ENCODE measurements around the gene PDIA2. TPM values are rescaled to one million over a fixed set of nuclear protein-coding genes. Genes with fewer than 3 reads are reported as not detected.
"Not testable (repeated sequence)": the region's sequence is repeated elsewhere in the genome, so short reads cannot be mapped to it uniquely, and the experiment has no call there.

Gene PDIA2
- total RNA-seq, 4 donors from 2014 or later, result 0.97 TPM; not detected in 3

DNA sequence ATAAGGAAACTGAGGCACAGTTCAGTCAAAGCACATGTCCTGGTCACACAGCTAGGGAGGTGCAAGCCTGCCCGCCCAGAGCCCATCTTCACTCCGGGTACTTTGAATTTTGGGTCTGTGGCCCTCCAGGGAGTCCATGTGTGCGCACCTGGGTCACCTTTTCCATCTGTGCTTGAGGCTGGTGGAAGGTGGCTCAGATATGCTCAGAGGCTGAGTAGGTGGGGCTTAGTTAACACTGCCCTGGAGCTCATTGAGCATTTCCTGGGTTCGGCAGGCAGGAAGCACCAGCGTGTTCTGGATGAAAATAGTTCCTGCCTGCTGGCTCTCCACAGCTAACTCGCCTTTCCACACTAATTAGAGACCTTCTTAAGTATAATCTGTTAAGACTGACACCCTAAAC lies 29.1 kb upstream of the PDIA2 start:
- no peaks in the 10 kb centered on the region for H3K36me3 ChIP-seq
- H3K4me1 ChIP-seq, result no peaks in the 10 kb centered on the region
- intact Hi-C loops (cut with DNase I; ENCODE audit: low total_unique reads), result no loop called here
- DNase-seq, result no peak
- H3K9me3 ChIP-seq, result no peaks in the 10 kb centered on the region
- TF ChIP-seq POLR2A (IDR thresholded peaks at IDR 0.05), result no peak
- TF ChIP-seq CTCF (IDR thresholded peaks at IDR 0.05), result no peak
- H3K4me3 ChIP-seq, result no peak overlapping the region
- no peak overlapping the region for H3K27ac ChIP-seq
- no peaks in the 10 kb centered on the region for H3K27me3 ChIP-seq

- no peaks in the 10 kb centered on the region for H3K36me3 ChIP-seq
Measured at GRCh38 chr16:254461-254860, 28.5 kb upstream of the PDIA2 start.

DNA sequence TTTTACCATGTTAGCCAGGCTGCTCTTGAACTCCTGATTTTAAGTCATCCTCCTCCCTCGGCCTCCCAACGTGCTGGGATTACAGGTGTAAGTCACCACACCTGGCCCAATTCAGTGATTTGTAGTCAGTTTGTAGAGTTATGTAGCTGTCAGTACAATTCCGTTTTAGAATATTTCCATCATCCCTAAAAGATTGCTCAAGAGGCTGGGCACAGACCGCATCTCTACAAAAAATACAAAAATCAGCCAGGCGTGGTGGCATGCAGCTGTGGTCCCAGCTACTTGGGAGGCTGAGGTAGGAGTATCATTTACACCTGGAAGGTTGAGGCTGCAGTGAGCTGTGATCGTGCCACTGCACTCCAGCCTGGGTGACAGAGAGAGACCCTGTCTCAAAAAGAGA lies 27.8 kb upstream of the PDIA2 start:
- Histone ChIP-seq H3K27me3 (no peaks in the 10 kb centered on the region), H3K4me3 (no peak overlapping the region), H3K4me1 (no peaks in the 10 kb centered on the region), H3K27ac (no peak overlapping the region), H3K9me3 (no peaks in the 10 kb centered on the region), H3K36me3 (no peaks in the 10 kb centered on the region)
- intact Hi-C loops (cut with DNase I; ENCODE audit: low total_unique reads), result no loop called here
- DNase-seq, result no peak
- TF ChIP-seq CTCF (IDR thresholded peaks at IDR 0.05) (no peak), POLR2A (IDR thresholded peaks at IDR 0.05) (no peak)

More at GRCh38 chr16:254461-254860, 28.5 kb upstream of the PDIA2 start:
- H3K27ac ChIP-seq, result no peak overlapping the region
- H3K9me3 ChIP-seq, result no peaks in the 10 kb centered on the region
- DNase-seq, result no peak
- H3K4me1 ChIP-seq, result no peaks in the 10 kb centered on the region
- intact Hi-C loops (cut with DNase I; ENCODE audit: low total_unique reads), result no loop called here
- no peak for TF ChIP-seq CTCF (IDR thresholded peaks at IDR 0.05)
- H3K27me3 ChIP-seq, result no peaks in the 10 kb centered on the region
- no peak overlapping the region for H3K4me3 ChIP-seq

GRCh38 chr16:258091-258490 lies 24.9 kb upstream of the PDIA2 start:
- H3K4me3 ChIP-seq; H3K36me3 ChIP-seq; H3K4me1 ChIP-seq; H3K27me3 ChIP-seq; intact Hi-C loops (cut with DNase I; ENCODE audit: low total_unique reads); H3K9me3 ChIP-seq; H3K27ac ChIP-seq; DNase-seq: not testable (repeated sequence)

DNA sequence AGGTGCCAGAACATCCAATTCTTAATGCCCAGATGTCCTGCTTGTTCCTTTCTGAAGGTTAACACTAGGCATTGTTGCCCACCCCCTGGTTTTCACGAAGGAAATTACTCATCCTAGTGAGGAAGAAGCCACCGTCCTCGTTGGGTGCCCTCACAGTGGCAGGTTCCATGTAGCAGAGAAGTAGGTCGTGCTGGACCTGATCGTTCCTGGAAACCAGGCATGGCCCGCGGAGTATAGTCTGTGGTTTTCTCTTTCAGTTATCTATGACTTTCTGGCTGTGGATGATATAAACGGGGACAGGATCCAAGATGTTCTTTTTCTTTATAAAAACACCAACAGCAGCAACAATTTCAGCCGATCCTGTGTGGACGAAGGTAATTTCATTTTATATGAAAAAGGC lies 23.7 kb upstream of the PDIA2 start:
- no peaks in the 10 kb centered on the region for H3K9me3 ChIP-seq
- TF ChIP-seq CTCF (IDR thresholded peaks at IDR 0.05), result no peak
- TF ChIP-seq POLR2A (IDR thresholded peaks at IDR 0.05), result no peak
- no peak overlapping the region for H3K4me3 ChIP-seq
- H3K36me3 ChIP-seq, result no peaks in the 10 kb centered on the region
- no peak overlapping the region for H3K27ac ChIP-seq
- H3K4me1 ChIP-seq, result no peaks in the 10 kb centered on the region
- H3K27me3 ChIP-seq, result no peaks in the 10 kb centered on the region
- no peak for DNase-seq
- intact Hi-C loops (cut with DNase I; ENCODE audit: low total_unique reads), result no loop called here

GRCh38 chr16:259814-260253 lies 23.1 kb upstream of the PDIA2 start:
- Histone ChIP-seq H3K4me1 (no peaks in the 10 kb centered on the region), H3K27me3 (no peaks in the 10 kb centered on the region), H3K36me3 (no peaks in the 10 kb centered on the region), H3K27ac (no peak overlapping the region), H3K4me3 (no peak overlapping the region), H3K9me3 (no peaks in the 10 kb centered on the region)
- intact Hi-C loops (cut with DNase I; ENCODE audit: low total_unique reads), result no loop called here
- TF ChIP-seq CTCF (IDR thresholded peaks at IDR 0.05) (no peak), POLR2A (IDR thresholded peaks at IDR 0.05) (no peak)
- DNase-seq, result no peak

Data from uterus (tissue), 4 donors.